Vagina (tissue), 2 donors: ENCODE data around the gene AQP9.

Experiments
- CTCF ChIP-seq, 3 experiments: fragments of 450-650 bp in 2 of 3; fragments of 200-600 bp in 1 of 3; sonication (generic) in 1 of 3; IDR thresholded peaks; one replicate each; pipeline ENCODE4 v1.5.1; 2017 to 2019; ENCODE audit warnings: antibody characterized with exemption in 3 of 3, mild to moderate bottlenecking in 2 of 3, moderate library complexity in 2 of 3
- POLR2A ChIP-seq, 2 donors: fragments of 450-650 bp; IDR thresholded peaks; one replicate each; pipeline ENCODE4 v1.6.1; 2017; ENCODE audit warnings: antibody characterized with exemption in 2 of 2, mild to moderate bottlenecking in 2 of 2, moderate library complexity in 2 of 2

DNA sequence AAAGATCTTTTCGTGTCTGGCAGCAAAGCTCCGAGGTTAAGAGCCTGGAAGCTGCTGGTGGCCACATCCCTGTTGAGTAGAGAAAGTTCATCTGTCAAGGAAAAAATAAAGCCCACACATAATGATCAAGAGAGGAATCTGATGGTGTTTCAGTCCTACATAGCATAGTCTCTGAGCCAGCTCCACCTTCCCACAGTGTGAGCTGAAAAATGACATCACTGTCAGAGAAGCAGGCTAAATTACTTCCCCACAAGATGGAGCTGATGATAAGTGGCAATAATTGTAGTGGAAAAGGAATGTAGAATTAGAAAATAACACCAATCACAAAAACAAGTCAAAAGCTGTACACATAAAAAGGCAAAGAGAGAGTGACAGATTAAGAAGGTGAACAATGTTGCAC is 84.5 kb downstream of the AQP9 start:
- TF ChIP-seq POLR2A (IDR thresholded peaks at IDR 0.05) (no peak), CTCF (IDR thresholded peaks at IDR 0.05) (no peak)
